K562 (cell line): ENCODE data around the gene SCAMP1. TPM values are rescaled to one million over a fixed set of nuclear protein-coding genes. Genes with fewer than 3 reads are reported as not detected.

Experiments
- ATAC-seq: fragments of 200-7000 bp; cut with Tn5 transposase; 3 replicates; pipeline ENCODE4 v1.9.1; 2020; ENCODE audit warnings: moderate library complexity
- BruUV-seq: library from RNA; stranded (reverse); fragments of 400-500 nt; replicated peaks from 2 replicates; lab custom pipeline; 2021; lab: Mats Ljungman, UMichigan
- CTCF ChIA-PET: fragments of 300-600 bp; formaldehyde crosslinking; extraction: SDS; loops from one replicate; lab custom pipeline; 2021; ENCODE audit warnings: low intra/inter-chr PET ratio; lab: Yijun Ruan, JAX
- POLR2A ChIA-PET: fragments of 300-600, 350-650 bp; sonication (Branson Sonifier 250); formaldehyde crosslinking; extraction: SDS; loops from one replicate; lab custom pipeline; 2021; ENCODE audit warnings: antibody characterized with exemption, inconsistent platforms; lab: Yijun Ruan, JAX
- DNase-seq, 4 experiments: peaks; one replicate each; pipeline versions ENCODE4 v3.0.0 to v3.0.0-alpha.2; 2011 to 2018; ENCODE audit warnings: low spot score in 3 of 4, mixed read lengths in 3 of 4; ENCODE audit errors: extremely low read depth in 1 of 4
- FAIRE-seq: peaks from 2 replicates; lab custom pipeline; 2011; peaks lifted over from hg19 to GRCh38; lab: Jason Lieb, UNC
- H2AFZ ChIP-seq: 2 replicates; pipeline ENCODE4 v1.6.0; 2011; ENCODE audit warnings: low read depth, low read length, control low read depth, inconsistent platforms
- H3K27ac ChIP-seq: fragments of 200-600 bp; 3 replicates; pipeline ENCODE4 v1.8.0; 2011; ENCODE audit warnings: low read depth, mild to moderate bottlenecking, control low read depth, inconsistent platforms, low read length, moderate library complexity, mixed read lengths; ENCODE audit errors: extremely low read depth
- H3K27me3 ChIP-seq, 2 experiments: fragments of 300-600 bp in 1 of 2; 2 replicates in 1 of 2; 3 replicates in 1 of 2; pipeline versions ENCODE4 v1.6.0 to v1.8.0; 2011; ENCODE audit warnings: inconsistent platforms in 2 of 2, low read length in 2 of 2, mild to moderate bottlenecking in 1 of 2, mixed read lengths in 1 of 2, moderate library complexity in 1 of 2; ENCODE audit not compliant: control insufficient read depth in 2 of 2, insufficient read depth in 2 of 2
- H3K36me3 ChIP-seq: fragments of 300-600 bp; 3 replicates; pipeline ENCODE4 v1.8.0; 2011; ENCODE audit warnings: mild to moderate bottlenecking, low read length, inconsistent platforms; ENCODE audit not compliant: control insufficient read depth, insufficient read depth
- H3K4me1 ChIP-seq, 2 experiments: fragments of 200-600 bp in 1 of 2; replicated peaks in 1 of 2; 2 replicates in 1 of 2; 3 replicates in 1 of 2; pipeline versions ENCODE4 v1.5.1 to v1.8.0; 2011; ENCODE audit warnings: inconsistent platforms in 2 of 2, low read length in 2 of 2, mild to moderate bottlenecking in 1 of 2, mixed read lengths in 1 of 2, moderate library complexity in 1 of 2; ENCODE audit not compliant: control insufficient read depth in 2 of 2, insufficient read depth in 2 of 2
- H3K4me2 ChIP-seq: 2 replicates; pipeline ENCODE4 v1.6.1; 2011; ENCODE audit warnings: low read length, control low read depth, inconsistent platforms, mixed read lengths; ENCODE audit not compliant: insufficient read depth
- H3K4me3 ChIP-seq: fragments of 200-600 bp; sonication (generic), shearing (Covaris generic); 2 replicates; pipeline ENCODE4 v1.5.1; 2016; ENCODE audit warnings: control low read depth, inconsistent platforms
- H3K79me2 ChIP-seq: fragments of 200-600 bp; 3 replicates; pipeline ENCODE4 v1.8.0; 2011; ENCODE audit warnings: low read length, inconsistent platforms; ENCODE audit not compliant: control insufficient read depth, insufficient read depth
- H3K9ac ChIP-seq, 2 experiments: 2 replicates each; pipeline versions ENCODE4 v1.6.0 to v1.6.1; 2011; ENCODE audit warnings: low read depth in 2 of 2, low read length in 2 of 2, control low read depth in 1 of 2, inconsistent platforms in 1 of 2, mild to moderate bottlenecking in 1 of 2, mixed read lengths in 1 of 2; ENCODE audit not compliant: insufficient read depth in 1 of 2
- H3K9me1 ChIP-seq: one replicate; pipeline ENCODE4 v1.6.0; 2011; ENCODE audit warnings: inconsistent platforms, mild to moderate bottlenecking, low read length, moderate library complexity; ENCODE audit not compliant: control insufficient read depth, insufficient read depth
- H3K9me3 ChIP-seq: replicated peaks from 2 replicates; pipeline ENCODE4 v1.5.1; 2011; ENCODE audit warnings: low read depth, low read length, inconsistent platforms; ENCODE audit not compliant: control insufficient read depth, insufficient read depth
- H4K20me1 ChIP-seq: replicated peaks from 2 replicates; pipeline ENCODE4 v1.6.1; 2011; ENCODE audit warnings: low read length, inconsistent platforms, mixed read lengths; ENCODE audit not compliant: control insufficient read depth, insufficient read depth
- JUND ChIP-seq, 2 experiments: IDR thresholded peaks; 2 replicates in 1 of 2; 3 replicates in 1 of 2; pipeline ENCODE4 v1.6.1; 2011; ENCODE audit warnings: borderline replicate concordance in 2 of 2, low read depth in 2 of 2, low read length in 2 of 2, improper control_type of control experiment in 1 of 2, missing biosample characterization in 1 of 2, missing genetic modification characterization in 1 of 2, missing genetic modification reagents in 1 of 2
- LCOR ChIP-seq: sonication (generic); formaldehyde crosslinking; IDR thresholded peaks from 2 replicates; pipeline ENCODE4 v1.8.0; 2022; ENCODE audit warnings: mild to moderate bottlenecking, missing genetic modification reagents
- RFX1 ChIP-seq: fragments of 450-650 bp; IDR thresholded peaks from 2 replicates; pipeline ENCODE4 v1.6.1; 2016; ENCODE audit warnings: mild to moderate bottlenecking, moderate library complexity
- SIX5 ChIP-seq, 2 experiments: IDR thresholded peaks; 2 replicates each; pipeline ENCODE4 v1.6.1; 2011; ENCODE audit warnings: low read length in 2 of 2, borderline replicate concordance in 1 of 2, low read depth in 1 of 2, mild to moderate bottlenecking in 1 of 2, moderate library complexity in 1 of 2; ENCODE audit not compliant: insufficient read depth in 1 of 2
- ZNF146 ChIP-seq: IDR thresholded peaks from one replicate; pipeline ENCODE4 v1.6.1; 2018; ENCODE audit warnings: missing compliant biosample characterization; ENCODE audit not compliant: unreplicated experiment
- WGBS: fragments of 100-300 bp; shearing (Covaris generic); methylation state at CpG from one replicate; pipeline ENCODE4 v1.1.6; 2016; ENCODE audit warnings: low coverage, mixed read lengths; ENCODE audit not compliant: insufficient coverage; ENCODE audit errors: missing lambda C conversion rate; 5-methylcytosine and 5-hydroxymethylcytosine counted together
- in situ Hi-C: fragments of 300-500 bp; cut with MboI; formaldehyde crosslinking; loops from 4 replicates; pipeline ENCODE4 v1.15.0; 2018; ENCODE audit warnings: inconsistent platforms, mixed read lengths
- intact Hi-C: fragments of 100-400 bp; cut with micrococcal nuclease; formaldehyde crosslinking; loops from 2 replicates; pipeline ENCODE4 v1.14.2; 2022
- polyA plus RNA-seq, 8 experiments: library from polyadenylated mRNA; depleted of rRNA in 4 of 8; stranded (reverse) in 5 of 8; unstranded in 3 of 8; fragments of >200 nt; fragmentation: Nextera tagmentation in 2 of 8; fragmentation: Illumina TruSeq in 1 of 8; extraction: Ambion mirVana in 2 of 8; extraction: Trizol in 1 of 8; gene quantifications; 2 replicates each; pipeline versions ENCODE4 v1.2.1 to v1.2.3, GENCODE V29; 2011 to 2014; ENCODE audit warnings: inconsistent platforms in 1 of 8, missing spikeins in 1 of 8
- total RNA-seq, 7 experiments: library from RNA; depleted of rRNA in 6 of 7; stranded (reverse); fragments of >200 nt in 6 of 7; fragmentation: Illumina TruSeq in 2 of 7; extraction: Trizol in 2 of 7; gene quantifications; 2 replicates each; pipeline versions ENCODE4 v1.2.1 to v1.2.3, GENCODE V29; 2011 to 2021; ENCODE audit warnings: low replicate concordance in 1 of 7
- TF ChIP-seq, protein P1 (sequence below): fragments of 450-650 bp; conservative IDR thresholded peaks from 2 replicates; pipeline ENCODE4 v1.6.1; 2016; ENCODE audit warnings: missing genetic modification characterization, low read depth, mild to moderate bottlenecking, control low read depth, missing compliant biosample characterization
- TF ChIP-seq, protein P2 (sequence below): fragments of 450-650 bp; IDR thresholded peaks from 2 replicates; pipeline ENCODE4 v1.6.1; 2016; ENCODE audit warnings: missing biosample characterization, missing genetic modification characterization

Gene SCAMP1
- total and polyA plus RNA-seq, 9 of the 15 experiments (the other 6 are each of a cell fraction or from before 2014, with no cell fraction given), result 5.4 to 23.9 (median 13.8) TPM

DNA sequence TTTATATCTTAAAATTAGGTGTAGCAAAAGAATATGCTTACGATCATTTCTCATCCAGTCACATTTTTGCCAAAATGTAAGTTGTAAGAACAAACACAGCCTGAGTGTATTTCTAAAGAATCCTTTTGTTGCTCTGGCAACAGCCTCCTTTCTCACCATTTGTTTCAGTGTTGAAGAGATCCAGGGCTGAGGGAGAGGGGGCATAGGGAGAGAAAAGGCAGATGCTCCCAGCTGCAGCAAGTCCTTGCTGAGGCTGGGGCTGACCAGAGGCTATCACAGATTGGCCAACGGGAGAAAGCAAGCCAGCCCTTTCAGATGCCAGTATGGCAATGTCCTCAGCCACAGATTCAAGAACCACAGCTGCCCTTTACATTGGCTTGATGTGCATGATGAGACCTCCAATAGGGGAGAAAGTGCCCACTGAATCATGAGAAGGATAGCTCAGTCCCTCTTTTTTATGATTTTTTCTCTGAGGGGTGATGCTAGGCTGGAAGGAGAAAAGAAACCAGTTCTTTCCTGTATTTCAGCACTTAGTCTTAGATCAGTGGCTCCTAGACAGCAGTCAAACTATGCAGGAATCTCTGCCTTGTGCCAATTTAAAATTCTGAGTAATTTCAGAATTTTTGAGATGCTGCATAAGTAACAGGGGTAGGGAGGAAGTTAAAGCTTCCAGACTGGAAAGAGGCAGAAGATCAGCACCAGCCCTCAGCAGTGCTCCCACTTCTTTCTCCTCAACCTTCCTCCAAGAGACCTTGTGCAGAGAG, 146.0 kb downstream of the SCAMP1 start:
- Histone ChIP-seq H3K9me3 (no peaks in the 10 kb centered on the region), H3K27me3 (no peaks in the 10 kb centered on the region), H4K20me1 (no peaks in the 10 kb centered on the region), H3K27ac (no peak overlapping the region), H3K36me3 (no peaks in the 10 kb centered on the region), H2AFZ (no peak overlapping the region), H3K4me3 (no peak overlapping the region), H3K9me1 (no peaks in the 10 kb centered on the region), H3K79me2 (peaks cover 36% of the 10 kb centered on the region), H3K4me2 (no peak overlapping the region), H3K9ac (no peak overlapping the region), H3K4me1 (peaks cover 19 to 41% of the 10 kb centered on the region in 2 experiments)
- in situ Hi-C loops (loop anchor here (25.0 kb wide), 1 partner anchor 1906 kb away; the partner anchor contains the start of gene ZFYVE16), intact Hi-C loops (no loop called here)
- POLR2A ChIA-PET, result interaction anchor here (1.0 to 1.7 kb wide), 2 partner anchors 10 to 19 kb away, joined by 3 to 4 read pairs; no protein-coding TSS in a partner anchor
- no peak for DNase-seq
- CTCF ChIA-PET, result no interaction called here
- BruUV-seq, result no TSS peak
- TF ChIP-seq RFX1, result peak; percentile 36; the same call in 1 of the 2 replicates
- TF ChIP-seq, protein P1, sequence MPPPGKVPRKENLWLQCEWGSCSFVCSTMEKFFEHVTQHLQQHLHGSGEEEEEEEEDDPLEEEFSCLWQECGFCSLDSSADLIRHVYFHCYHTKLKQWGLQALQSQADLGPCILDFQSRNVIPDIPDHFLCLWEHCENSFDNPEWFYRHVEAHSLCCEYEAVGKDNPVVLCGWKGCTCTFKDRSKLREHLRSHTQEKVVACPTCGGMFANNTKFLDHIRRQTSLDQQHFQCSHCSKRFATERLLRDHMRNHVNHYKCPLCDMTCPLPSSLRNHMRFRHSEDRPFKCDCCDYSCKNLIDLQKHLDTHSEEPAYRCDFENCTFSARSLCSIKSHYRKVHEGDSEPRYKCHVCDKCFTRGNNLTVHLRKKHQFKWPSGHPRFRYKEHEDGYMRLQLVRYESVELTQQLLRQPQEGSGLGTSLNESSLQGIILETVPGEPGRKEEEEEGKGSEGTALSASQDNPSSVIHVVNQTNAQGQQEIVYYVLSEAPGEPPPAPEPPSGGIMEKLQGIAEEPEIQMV (tag), result no peak
- no peak for TF ChIP-seq SIX5 (IDR thresholded peaks at IDR 0.05; ENCODE audit: borderline replicate concordance in 1 of 2, insufficient read depth in 1 of 2, low read depth in 1 of 2, low read length in 2 of 2)
- TF ChIP-seq JUND (IDR thresholded peaks at IDR 0.05; ENCODE audit: borderline replicate concordance, low read depth, low read length), result no peak
- no peak for TF ChIP-seq JUND (tag; IDR thresholded peaks at IDR 0.05; ENCODE audit: borderline replicate concordance, low read depth, low read length)
- TF ChIP-seq, protein P2, sequence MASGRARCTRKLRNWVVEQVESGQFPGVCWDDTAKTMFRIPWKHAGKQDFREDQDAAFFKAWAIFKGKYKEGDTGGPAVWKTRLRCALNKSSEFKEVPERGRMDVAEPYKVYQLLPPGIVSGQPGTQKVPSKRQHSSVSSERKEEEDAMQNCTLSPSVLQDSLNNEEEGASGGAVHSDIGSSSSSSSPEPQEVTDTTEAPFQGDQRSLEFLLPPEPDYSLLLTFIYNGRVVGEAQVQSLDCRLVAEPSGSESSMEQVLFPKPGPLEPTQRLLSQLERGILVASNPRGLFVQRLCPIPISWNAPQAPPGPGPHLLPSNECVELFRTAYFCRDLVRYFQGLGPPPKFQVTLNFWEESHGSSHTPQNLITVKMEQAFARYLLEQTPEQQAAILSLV (tag), result no peak
- TF ChIP-seq LCOR (CRISPR knock-in tag), result no peak
- no peak for TF ChIP-seq ZNF146
- 76% methylated on average over 2 of the region's 2 CpGs for WGBS
- no peak for ATAC-seq
- FAIRE-seq, result no peak
